NCI-H1092 treated with DMSO at 0.1 percent for 48 hours (cell line): ENCODE results near the gene ZC2HC1B.
"Not testable (repeated sequence)": the region's sequence is repeated elsewhere in the genome, so short reads cannot be mapped to it uniquely, and the experiment has no call there.

Source experiments
- DNase-seq: peaks from one replicate; lab custom pipeline; 2025; lab: John Stamatoyannopoulos, UW

ZC2HC1B gene

GRCh38 chr6:143868808-143869207 is 4.5 kb downstream of the ZC2HC1B start:
- not testable (repeated sequence) for DNase-seq

- not testable (repeated sequence) for DNase-seq
Measured at GRCh38 chr6:143871202-143871730, 7.0 kb downstream of the ZC2HC1B start.

- DNase-seq, result no peak
Measured at GRCh38 chr6:143872201-143872600, 7.9 kb downstream of the ZC2HC1B start.

GRCh38 chr6:143873600-143873999 is 9.3 kb downstream of the ZC2HC1B start:
- not testable (repeated sequence) for DNase-seq

GRCh38 chr6:143874503-143874902 is 10.2 kb downstream of the ZC2HC1B start:
- DNase-seq, result not testable (repeated sequence)

- DNase-seq, result no peak
Measured at GRCh38 chr6:143877584-143878271, 13.5 kb downstream of the ZC2HC1B start.

- DNase-seq, result no peak
Measured at GRCh38 chr6:143878272-143878760, 14.0 kb downstream of the ZC2HC1B start.

GRCh38 chr6:143880412-143880811 is 16.1 kb downstream of the ZC2HC1B start:
- no peak for DNase-seq

- DNase-seq, result no peak
Measured at GRCh38 chr6:143882401-143882930, 18.2 kb downstream of the ZC2HC1B start.

GRCh38 chr6:143884216-143884900 is 20.1 kb downstream of the ZC2HC1B start:
- no peak for DNase-seq

- no peak for DNase-seq
Measured at GRCh38 chr6:143885116-143885515, 20.8 kb downstream of the ZC2HC1B start.

GRCh38 chr6:143894655-143895054 is 30.4 kb downstream of the ZC2HC1B start:
- no peak for DNase-seq

GRCh38 chr6:143896126-143896860 is 32.0 kb downstream of the ZC2HC1B start:
- DNase-seq, result no peak

GRCh38 chr6:143900358-143900757 is 36.1 kb downstream of the ZC2HC1B start:
- no peak for DNase-seq

- DNase-seq, result no peak
Measured at GRCh38 chr6:143901885-143902750, 37.8 kb downstream of the ZC2HC1B start.

- no peak for DNase-seq
Measured at GRCh38 chr6:143902827-143903226, 38.6 kb downstream of the ZC2HC1B start.

- DNase-seq, result no peak
Measured at GRCh38 chr6:143911028-143911427, 46.8 kb downstream of the ZC2HC1B start.

GRCh38 chr6:143912671-143913070 is 48.4 kb downstream of the ZC2HC1B start:
- DNase-seq, result no peak

GRCh38 chr6:143917026-143917425 is 52.8 kb downstream of the ZC2HC1B start:
- not testable (repeated sequence) for DNase-seq

GRCh38 chr6:143928853-143929252 is 64.6 kb downstream of the ZC2HC1B start:
- DNase-seq, result no peak

- DNase-seq, result no peak
Measured at GRCh38 chr6:143929975-143930374, 65.7 kb downstream of the ZC2HC1B start.
